ENCODE data around the gene CYP19A1. TPM values are rescaled to one million over a fixed set of nuclear protein-coding genes. Genes with fewer than 3 reads are reported as not detected.
A peak's percentile ranks its signal among the peaks of the same experiment; 100 is the strongest.

CYP19A1 gene
- total RNA-seq, 1 donor from 2014 or later: 0.58 TPM

DNA sequence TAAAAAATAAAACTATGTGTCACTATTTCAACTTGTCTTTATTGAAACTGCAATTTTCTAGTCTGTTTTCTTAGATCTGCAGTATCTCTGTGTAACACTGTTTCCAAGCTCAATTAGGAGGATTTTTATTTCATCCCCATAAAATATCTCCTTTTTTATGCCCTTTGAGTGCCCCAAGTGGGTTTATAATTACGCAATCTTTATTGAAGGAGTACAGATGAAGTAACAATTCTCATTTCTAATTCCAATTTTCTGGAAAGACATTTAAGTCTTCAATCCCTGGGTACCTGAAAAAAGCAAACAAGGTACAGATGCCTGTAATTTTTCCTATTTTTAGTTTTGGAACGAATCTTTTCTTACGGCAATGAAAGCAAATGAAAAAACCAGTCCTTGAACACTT lies 61.3 kb downstream of the CYP19A1 start:
- intact Hi-C loops (cut with DNase I): no loop called here
- no peak overlapping the region for H3K4me3 ChIP-seq
- TF ChIP-seq, protein P1, sequence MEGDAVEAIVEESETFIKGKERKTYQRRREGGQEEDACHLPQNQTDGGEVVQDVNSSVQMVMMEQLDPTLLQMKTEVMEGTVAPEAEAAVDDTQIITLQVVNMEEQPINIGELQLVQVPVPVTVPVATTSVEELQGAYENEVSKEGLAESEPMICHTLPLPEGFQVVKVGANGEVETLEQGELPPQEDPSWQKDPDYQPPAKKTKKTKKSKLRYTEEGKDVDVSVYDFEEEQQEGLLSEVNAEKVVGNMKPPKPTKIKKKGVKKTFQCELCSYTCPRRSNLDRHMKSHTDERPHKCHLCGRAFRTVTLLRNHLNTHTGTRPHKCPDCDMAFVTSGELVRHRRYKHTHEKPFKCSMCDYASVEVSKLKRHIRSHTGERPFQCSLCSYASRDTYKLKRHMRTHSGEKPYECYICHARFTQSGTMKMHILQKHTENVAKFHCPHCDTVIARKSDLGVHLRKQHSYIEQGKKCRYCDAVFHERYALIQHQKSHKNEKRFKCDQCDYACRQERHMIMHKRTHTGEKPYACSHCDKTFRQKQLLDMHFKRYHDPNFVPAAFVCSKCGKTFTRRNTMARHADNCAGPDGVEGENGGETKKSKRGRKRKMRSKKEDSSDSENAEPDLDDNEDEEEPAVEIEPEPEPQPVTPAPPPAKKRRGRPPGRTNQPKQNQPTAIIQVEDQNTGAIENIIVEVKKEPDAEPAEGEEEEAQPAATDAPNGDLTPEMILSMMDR (IDR thresholded peaks at IDR 0.05): no peak
- H3K4me1 ChIP-seq: peaks cover 6% of the 10 kb centered on the region
- no peaks in the 10 kb centered on the region for H3K9me3 ChIP-seq
- ATAC-seq: no peak
- H3K27me3 ChIP-seq: no peaks in the 10 kb centered on the region
- no peak for DNase-seq
- no peak overlapping the region for H3K27ac ChIP-seq
- H3K36me3 ChIP-seq: no peaks in the 10 kb centered on the region

DNA sequence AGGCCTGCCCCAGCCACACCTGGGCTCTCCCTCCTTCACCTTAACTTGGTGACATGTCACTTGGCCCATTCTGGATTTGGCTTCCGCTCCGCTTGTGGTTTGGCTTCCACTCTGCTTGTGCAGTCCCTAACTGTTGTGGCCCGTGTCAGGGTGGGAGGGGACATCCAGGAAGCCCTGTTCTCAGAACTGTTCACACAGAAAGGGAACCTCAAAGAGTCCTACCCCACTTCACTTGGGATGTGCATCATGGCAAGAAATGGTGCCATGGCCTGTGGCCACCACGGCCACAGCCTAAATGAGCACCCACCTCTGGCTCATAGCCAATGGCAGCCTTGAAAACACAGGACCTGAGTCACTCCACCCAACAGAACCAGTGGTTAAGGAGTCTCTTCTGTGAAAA lies 63.4 kb downstream of the CYP19A1 start:
- Histone ChIP-seq H3K27ac (no peak overlapping the region), H3K27me3 (no peaks in the 10 kb centered on the region), H3K4me3 (no peak overlapping the region), H3K36me3 (no peaks in the 10 kb centered on the region), H3K4me1 (no peaks in the 10 kb centered on the region), H3K9me3 (no peaks in the 10 kb centered on the region)
- DNase-seq (no peak), ATAC-seq (no peak)
- intact Hi-C loops (cut with DNase I): no loop called here
- TF ChIP-seq, protein P1 (IDR thresholded peaks at IDR 0.05): no peak

DNA sequence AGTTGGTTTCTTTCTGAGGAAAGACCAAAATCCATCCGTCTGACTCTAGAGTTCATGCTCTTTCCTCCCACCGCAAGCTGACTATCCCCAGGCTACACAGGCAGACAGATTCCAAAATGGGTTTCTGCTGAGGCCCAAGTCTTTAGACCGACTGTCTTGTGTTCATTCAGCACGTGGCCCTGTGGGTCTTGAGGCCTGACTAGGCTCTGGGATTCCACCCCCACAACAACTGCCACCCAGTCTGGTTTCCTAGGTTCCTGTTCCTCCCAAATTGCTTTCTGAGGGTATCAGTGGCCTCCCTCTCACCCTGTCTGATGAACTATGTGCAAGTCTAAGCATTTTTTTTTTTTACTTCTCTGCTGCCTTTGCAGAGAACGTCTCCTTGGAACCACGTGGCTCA lies 67.7 kb downstream of the CYP19A1 start:
- ATAC-seq (peak; percentile 76), DNase-seq (no peak)
- Histone ChIP-seq H3K4me1 (peaks cover 7% of the 10 kb centered on the region), H3K36me3 (no peaks in the 10 kb centered on the region), H3K9me3 (no peaks in the 10 kb centered on the region), H3K4me3 (no peak overlapping the region), H3K27me3 (no peaks in the 10 kb centered on the region), H3K27ac (no peak overlapping the region)
- intact Hi-C loops (cut with DNase I): no loop called here
- TF ChIP-seq, protein P1 (IDR thresholded peaks at IDR 0.05): no peak

GRCh38 chr15:51269496-51269895 lies 68.9 kb downstream of the CYP19A1 start:
- Histone ChIP-seq H3K36me3 (no peaks in the 10 kb centered on the region), H3K27me3 (no peaks in the 10 kb centered on the region), H3K4me1 (peaks cover 7% of the 10 kb centered on the region), H3K27ac (no peak overlapping the region), H3K9me3 (no peaks in the 10 kb centered on the region), H3K4me3 (no peak overlapping the region)
- intact Hi-C loops (cut with DNase I): no loop called here
- TF ChIP-seq, protein P1 (IDR thresholded peaks at IDR 0.05): no peak
- DNase-seq: no peak
- ATAC-seq: no peak

DNA sequence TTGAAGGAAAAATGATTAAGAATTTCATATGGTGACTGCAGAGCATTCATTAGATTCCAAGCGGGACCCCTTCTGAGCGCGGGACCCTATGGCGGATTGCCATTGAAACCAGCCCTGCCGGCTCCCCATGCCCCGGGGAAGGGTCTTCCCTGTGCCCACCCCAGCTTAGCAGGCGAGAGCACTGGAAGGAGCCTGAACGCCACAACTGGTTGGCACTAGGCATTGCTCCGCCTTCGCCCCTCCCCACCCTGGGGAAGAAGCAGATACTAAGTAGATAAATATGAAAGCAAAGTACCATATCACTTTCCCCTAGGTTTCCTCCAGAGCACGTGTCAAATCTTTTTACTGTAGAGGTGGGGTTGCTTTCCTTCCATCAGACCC lies 70.7 kb downstream of the CYP19A1 start:
- no peak overlapping the region for H3K27ac ChIP-seq
- ATAC-seq: peak; percentile 54
- DNase-seq: no peak
- no peaks in the 10 kb centered on the region for H3K27me3 ChIP-seq
- peaks cover 7% of the 10 kb centered on the region for H3K4me1 ChIP-seq
- no peaks in the 10 kb centered on the region for H3K36me3 ChIP-seq
- H3K4me3 ChIP-seq: peak overlapping the region; percentile 54
- no peaks in the 10 kb centered on the region for H3K9me3 ChIP-seq
- TF ChIP-seq, protein P1 (IDR thresholded peaks at IDR 0.05): no peak
- intact Hi-C loops (cut with DNase I): no loop called here

DNA sequence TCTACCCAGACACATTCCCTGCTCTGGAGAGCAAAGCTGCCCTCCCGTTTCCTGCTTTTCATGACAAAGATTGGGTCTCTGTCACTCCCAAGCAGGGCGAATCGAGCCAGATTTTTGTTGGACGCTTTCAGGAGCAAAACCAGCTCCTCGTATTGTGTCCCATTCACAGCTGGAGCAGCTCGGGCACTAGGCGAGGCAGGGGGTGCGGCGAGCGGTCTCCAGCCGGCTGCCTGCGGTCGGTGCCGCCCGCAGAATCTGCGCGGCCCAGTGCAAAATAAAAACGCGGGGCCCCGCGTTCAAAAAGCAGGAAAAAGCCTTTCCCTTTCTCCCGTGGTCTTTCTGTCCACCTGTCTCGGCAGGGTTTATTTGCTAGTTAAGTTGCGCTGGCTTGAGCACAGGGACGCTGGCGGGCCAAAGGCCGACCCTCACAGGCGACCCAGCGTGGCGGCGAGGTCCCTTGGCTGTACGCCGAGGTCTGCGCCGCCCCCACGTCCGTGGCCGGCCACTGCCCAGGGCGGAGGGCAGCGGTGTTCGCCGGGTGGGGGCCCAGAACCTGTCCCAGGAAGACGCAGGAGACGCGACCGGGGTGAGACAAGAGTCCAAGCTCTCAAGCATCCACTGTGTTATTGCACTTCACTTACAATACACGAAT lies 71.2 kb downstream of the CYP19A1 start:
- H3K36me3 ChIP-seq: no peaks in the 10 kb centered on the region
- H3K4me3 ChIP-seq: peak overlapping the region; percentile 54
- peaks cover 7% of the 10 kb centered on the region for H3K4me1 ChIP-seq
- TF ChIP-seq, protein P1 (IDR thresholded peaks at IDR 0.05): no peak
- peak; percentile 52 for ATAC-seq
- H3K9me3 ChIP-seq: no peaks in the 10 kb centered on the region
- DNase-seq: no peak
- no peaks in the 10 kb centered on the region for H3K27me3 ChIP-seq
- intact Hi-C loops (cut with DNase I): no loop called here
- H3K27ac ChIP-seq: no peak overlapping the region
